ENCODE measurements around the gene MARK3.

The MARK3 gene

DNA sequence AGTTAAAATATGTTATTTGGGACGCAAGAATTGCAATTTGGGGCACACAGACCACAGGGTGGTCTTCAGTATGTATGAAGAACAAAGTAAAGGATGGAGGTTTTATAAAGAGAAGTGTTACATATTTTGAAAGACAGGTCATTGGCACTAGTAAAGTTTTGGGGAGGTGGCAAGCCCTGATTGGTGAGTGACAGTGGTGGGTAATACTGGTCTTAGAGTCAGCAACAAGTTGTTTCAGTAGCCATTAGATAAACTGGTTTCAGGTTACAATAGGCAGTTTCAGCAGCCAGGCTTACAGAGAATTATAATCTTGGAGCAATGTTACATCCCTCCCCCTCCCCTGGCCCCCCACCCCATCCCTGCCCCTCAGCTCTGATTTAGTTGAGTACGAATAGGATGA lies 17.5 kb downstream of the MARK3 start:
- peaks cover 16% of the 10 kb centered on the region for H3K36me3 ChIP-seq (ENCODE audit: insufficient read depth, low read length)
- no peak overlapping the region for H3K4me2 ChIP-seq (ENCODE audit: insufficient read depth, low read length)
- no peaks in the 10 kb centered on the region for H3K27me3 ChIP-seq (ENCODE audit: insufficient read depth, low read length, poor library complexity)
- H4K20me1 ChIP-seq (ENCODE audit: insufficient read depth, low read length) = peaks cover 45% of the 10 kb centered on the region
- peaks cover 84% of the 10 kb centered on the region for H3K79me2 ChIP-seq (ENCODE audit: insufficient read depth, low read length)
- H2AFZ ChIP-seq (ENCODE audit: low read depth, low read length) = no peak overlapping the region
- H3K4me3 ChIP-seq (ENCODE audit: low read depth in 1 of 2, low read length in 2 of 2) = no peak overlapping the region
- no peaks in the 10 kb centered on the region for H3K9me3 ChIP-seq (ENCODE audit: insufficient read depth, low read length, severe bottlenecking)
- no peak overlapping the region for H3K27ac ChIP-seq (ENCODE audit: low read length)
- peaks cover 9% of the 10 kb centered on the region for H3K4me1 ChIP-seq (ENCODE audit: insufficient read depth, low read length)
- no peak for DNase-seq
- no peak overlapping the region for H3K9ac ChIP-seq (ENCODE audit: low read depth, low read length)
- ATAC-seq (ENCODE audit: insufficient read depth, low read depth) = no peak
- no peak for TF ChIP-seq EZH2 (IDR thresholded peaks at IDR 0.05; ENCODE audit: borderline replicate concordance, low read depth, low read length, severe bottlenecking)
- TF ChIP-seq, protein P1, sequence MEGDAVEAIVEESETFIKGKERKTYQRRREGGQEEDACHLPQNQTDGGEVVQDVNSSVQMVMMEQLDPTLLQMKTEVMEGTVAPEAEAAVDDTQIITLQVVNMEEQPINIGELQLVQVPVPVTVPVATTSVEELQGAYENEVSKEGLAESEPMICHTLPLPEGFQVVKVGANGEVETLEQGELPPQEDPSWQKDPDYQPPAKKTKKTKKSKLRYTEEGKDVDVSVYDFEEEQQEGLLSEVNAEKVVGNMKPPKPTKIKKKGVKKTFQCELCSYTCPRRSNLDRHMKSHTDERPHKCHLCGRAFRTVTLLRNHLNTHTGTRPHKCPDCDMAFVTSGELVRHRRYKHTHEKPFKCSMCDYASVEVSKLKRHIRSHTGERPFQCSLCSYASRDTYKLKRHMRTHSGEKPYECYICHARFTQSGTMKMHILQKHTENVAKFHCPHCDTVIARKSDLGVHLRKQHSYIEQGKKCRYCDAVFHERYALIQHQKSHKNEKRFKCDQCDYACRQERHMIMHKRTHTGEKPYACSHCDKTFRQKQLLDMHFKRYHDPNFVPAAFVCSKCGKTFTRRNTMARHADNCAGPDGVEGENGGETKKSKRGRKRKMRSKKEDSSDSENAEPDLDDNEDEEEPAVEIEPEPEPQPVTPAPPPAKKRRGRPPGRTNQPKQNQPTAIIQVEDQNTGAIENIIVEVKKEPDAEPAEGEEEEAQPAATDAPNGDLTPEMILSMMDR (IDR thresholded peaks at IDR 0.05; ENCODE audit: borderline replicate concordance, extremely low read depth, low read length, poor library complexity, severe bottlenecking) = no peak

GRCh38 chr14:103404032-103404918 lies 19.1 kb downstream of the MARK3 start:
- DNase-seq (no peak), ATAC-seq (ENCODE audit: insufficient read depth, low read depth) (no peak)
- Histone ChIP-seq H3K9me3 (ENCODE audit: insufficient read depth, low read length, severe bottlenecking) (no peaks in the 10 kb centered on the region), H3K4me1 (ENCODE audit: insufficient read depth, low read length) (peaks cover 9% of the 10 kb centered on the region), H3K79me2 (ENCODE audit: insufficient read depth, low read length) (peaks cover 82% of the 10 kb centered on the region), H3K27me3 (ENCODE audit: insufficient read depth, low read length, poor library complexity) (no peaks in the 10 kb centered on the region), H3K36me3 (ENCODE audit: insufficient read depth, low read length) (peaks cover 29% of the 10 kb centered on the region), H3K4me3 (ENCODE audit: low read depth in 1 of 2, low read length in 2 of 2) (no peak overlapping the region), H4K20me1 (ENCODE audit: insufficient read depth, low read length) (peaks cover 41% of the 10 kb centered on the region), H3K9ac (ENCODE audit: low read depth, low read length) (no peak overlapping the region), H3K27ac (ENCODE audit: low read length) (no peak overlapping the region), H3K4me2 (ENCODE audit: insufficient read depth, low read length) (no peak overlapping the region), H2AFZ (ENCODE audit: low read depth, low read length) (no peak overlapping the region)
- TF ChIP-seq, protein P1 (IDR thresholded peaks at IDR 0.05; ENCODE audit: borderline replicate concordance, extremely low read depth, low read length, poor library complexity, severe bottlenecking) = no peak
- TF ChIP-seq EZH2 (IDR thresholded peaks at IDR 0.05; ENCODE audit: borderline replicate concordance, low read depth, low read length, severe bottlenecking) = no peak

- DNase-seq (no peak), ATAC-seq (ENCODE audit: insufficient read depth, low read depth) (no peak)
- no peak for TF ChIP-seq EZH2 (IDR thresholded peaks at IDR 0.05; ENCODE audit: borderline replicate concordance, low read depth, low read length, severe bottlenecking)
- TF ChIP-seq, protein P1 (IDR thresholded peaks at IDR 0.05; ENCODE audit: borderline replicate concordance, extremely low read depth, low read length, poor library complexity, severe bottlenecking) = no peak
Measured at GRCh38 chr14:103404920-103405319, 19.7 kb downstream of the MARK3 start.

More at GRCh38 chr14:103404920-103405319, 19.7 kb downstream of the MARK3 start:
- peaks cover 32% of the 10 kb centered on the region for H3K36me3 ChIP-seq (ENCODE audit: insufficient read depth, low read length)
- no peak overlapping the region for H2AFZ ChIP-seq (ENCODE audit: low read depth, low read length)
- H3K4me3 ChIP-seq (ENCODE audit: low read depth in 1 of 2, low read length in 2 of 2) = no peak overlapping the region
- peaks cover 40% of the 10 kb centered on the region for H4K20me1 ChIP-seq (ENCODE audit: insufficient read depth, low read length)
- no peak overlapping the region for H3K4me2 ChIP-seq (ENCODE audit: insufficient read depth, low read length)
- no peak overlapping the region for H3K27ac ChIP-seq (ENCODE audit: low read length)
- no peaks in the 10 kb centered on the region for H3K9me3 ChIP-seq (ENCODE audit: insufficient read depth, low read length, severe bottlenecking)
- H3K27me3 ChIP-seq (ENCODE audit: insufficient read depth, low read length, poor library complexity) = no peaks in the 10 kb centered on the region
- H3K79me2 ChIP-seq (ENCODE audit: insufficient read depth, low read length) = peaks cover 80% of the 10 kb centered on the region
- peaks cover 9% of the 10 kb centered on the region for H3K4me1 ChIP-seq (ENCODE audit: insufficient read depth, low read length)
- H3K9ac ChIP-seq (ENCODE audit: low read depth, low read length) = no peak overlapping the region

All from DND-41 (cell line).